ENCODE results near the gene HTATIP2.

HTATIP2 gene

GRCh38 chr11:20407344-20407743 is 43.8 kb downstream of the HTATIP2 start:
- no peaks in the 10 kb centered on the region for H3K4me1 ChIP-seq (ENCODE audit: control insufficient read depth, insufficient read depth, low read length)
- no peaks in the 10 kb centered on the region for H3K27me3 ChIP-seq (ENCODE audit: control insufficient read depth, insufficient read depth, low read length)
- no peak overlapping the region for H3K9ac ChIP-seq (ENCODE audit: low read depth, low read length)
- H3K9me3 ChIP-seq (ENCODE audit: control insufficient read depth, insufficient read depth, low read length), result no peaks in the 10 kb centered on the region
- no peaks in the 10 kb centered on the region for H3K36me3 ChIP-seq (ENCODE audit: control insufficient read depth, insufficient read depth, low read length)
- no peak overlapping the region for H3K4me3 ChIP-seq (ENCODE audit: low read depth, low read length)

- H3K4me1 ChIP-seq (ENCODE audit: control insufficient read depth, insufficient read depth, low read length), result no peaks in the 10 kb centered on the region
These were observed 51.9 kb downstream of the HTATIP2 start for GRCh38 chr11:20415432-20415831.

GRCh38 chr11:20417771-20418170 is 54.3 kb downstream of the HTATIP2 start:
- H3K9me3 ChIP-seq (ENCODE audit: control insufficient read depth, insufficient read depth, low read length), result no peaks in the 10 kb centered on the region
- no peak overlapping the region for H3K9ac ChIP-seq (ENCODE audit: low read depth, low read length)
- H3K36me3 ChIP-seq (ENCODE audit: control insufficient read depth, insufficient read depth, low read length), result no peaks in the 10 kb centered on the region
- no peak overlapping the region for H3K4me3 ChIP-seq (ENCODE audit: low read depth, low read length)
- no peaks in the 10 kb centered on the region for H3K4me1 ChIP-seq (ENCODE audit: control insufficient read depth, insufficient read depth, low read length)
- H3K27me3 ChIP-seq (ENCODE audit: control insufficient read depth, insufficient read depth, low read length), result no peaks in the 10 kb centered on the region

More at GRCh38 chr11:20415432-20415831, 51.9 kb downstream of the HTATIP2 start:
- Histone ChIP-seq H3K9me3 (ENCODE audit: control insufficient read depth, insufficient read depth, low read length) (no peaks in the 10 kb centered on the region), H3K9ac (ENCODE audit: low read depth, low read length) (no peak overlapping the region), H3K27me3 (ENCODE audit: control insufficient read depth, insufficient read depth, low read length) (no peaks in the 10 kb centered on the region), H3K36me3 (ENCODE audit: control insufficient read depth, insufficient read depth, low read length) (no peaks in the 10 kb centered on the region), H3K4me3 (ENCODE audit: low read depth, low read length) (no peak overlapping the region)

GRCh38 chr11:20421946-20422345 is 58.4 kb downstream of the HTATIP2 start:
- Histone ChIP-seq H3K4me3 (ENCODE audit: low read depth, low read length) (no peak overlapping the region), H3K9ac (ENCODE audit: low read depth, low read length) (no peak overlapping the region), H3K36me3 (ENCODE audit: control insufficient read depth, insufficient read depth, low read length) (no peaks in the 10 kb centered on the region), H3K4me1 (ENCODE audit: control insufficient read depth, insufficient read depth, low read length) (no peaks in the 10 kb centered on the region), H3K9me3 (ENCODE audit: control insufficient read depth, insufficient read depth, low read length) (no peaks in the 10 kb centered on the region), H3K27me3 (ENCODE audit: control insufficient read depth, insufficient read depth, low read length) (no peaks in the 10 kb centered on the region)

- no peaks in the 10 kb centered on the region for H3K36me3 ChIP-seq (ENCODE audit: control insufficient read depth, insufficient read depth, low read length)
- no peaks in the 10 kb centered on the region for H3K4me1 ChIP-seq (ENCODE audit: control insufficient read depth, insufficient read depth, low read length)
- no peaks in the 10 kb centered on the region for H3K27me3 ChIP-seq (ENCODE audit: control insufficient read depth, insufficient read depth, low read length)
- no peak overlapping the region for H3K4me3 ChIP-seq (ENCODE audit: low read depth, low read length)
- H3K9me3 ChIP-seq (ENCODE audit: control insufficient read depth, insufficient read depth, low read length), result no peaks in the 10 kb centered on the region
- no peak overlapping the region for H3K9ac ChIP-seq (ENCODE audit: low read depth, low read length)
These were observed 65.7 kb downstream of the HTATIP2 start for GRCh38 chr11:20429216-20429615.

Measured in iPS-15b (cell line).